ENCODE results near the gene MAP2K5. TPM values are rescaled to one million over a fixed set of nuclear protein-coding genes. Genes with fewer than 3 reads are reported as not detected.

MAP2K5 gene
- total RNA-seq, 1 donor from 2014 or later = 3.2 TPM

DNA sequence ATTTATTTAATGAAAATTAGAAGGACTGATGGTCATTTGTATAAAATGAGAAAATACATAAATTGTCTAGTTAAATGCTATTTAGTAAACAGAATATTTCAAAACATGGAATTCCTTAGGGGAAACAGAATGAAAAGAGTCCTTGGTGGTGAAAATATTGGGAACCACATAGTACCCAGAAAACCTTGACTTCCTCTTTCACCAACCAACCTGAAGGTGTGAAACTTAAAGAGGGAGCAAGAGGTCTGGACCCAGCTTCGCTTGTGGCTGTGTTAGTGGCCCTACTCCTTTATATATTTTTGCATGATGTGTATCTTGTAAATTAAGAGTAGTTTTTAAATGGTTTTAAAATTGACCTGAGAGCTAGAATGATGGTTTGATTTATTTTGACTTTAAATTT is 64.2 kb downstream of the MAP2K5 start:
- TF ChIP-seq, protein P1, sequence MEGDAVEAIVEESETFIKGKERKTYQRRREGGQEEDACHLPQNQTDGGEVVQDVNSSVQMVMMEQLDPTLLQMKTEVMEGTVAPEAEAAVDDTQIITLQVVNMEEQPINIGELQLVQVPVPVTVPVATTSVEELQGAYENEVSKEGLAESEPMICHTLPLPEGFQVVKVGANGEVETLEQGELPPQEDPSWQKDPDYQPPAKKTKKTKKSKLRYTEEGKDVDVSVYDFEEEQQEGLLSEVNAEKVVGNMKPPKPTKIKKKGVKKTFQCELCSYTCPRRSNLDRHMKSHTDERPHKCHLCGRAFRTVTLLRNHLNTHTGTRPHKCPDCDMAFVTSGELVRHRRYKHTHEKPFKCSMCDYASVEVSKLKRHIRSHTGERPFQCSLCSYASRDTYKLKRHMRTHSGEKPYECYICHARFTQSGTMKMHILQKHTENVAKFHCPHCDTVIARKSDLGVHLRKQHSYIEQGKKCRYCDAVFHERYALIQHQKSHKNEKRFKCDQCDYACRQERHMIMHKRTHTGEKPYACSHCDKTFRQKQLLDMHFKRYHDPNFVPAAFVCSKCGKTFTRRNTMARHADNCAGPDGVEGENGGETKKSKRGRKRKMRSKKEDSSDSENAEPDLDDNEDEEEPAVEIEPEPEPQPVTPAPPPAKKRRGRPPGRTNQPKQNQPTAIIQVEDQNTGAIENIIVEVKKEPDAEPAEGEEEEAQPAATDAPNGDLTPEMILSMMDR (conservative IDR thresholded peaks at IDR 0.05; ENCODE audit: low read depth, low read length) = no peak
- H3K4me3 ChIP-seq (ENCODE audit: low read depth, low read length) = no peak overlapping the region
- DNase-seq (ENCODE audit: low read depth) = no peak

GRCh38 chr15:67607329-67607728 is 64.8 kb downstream of the MAP2K5 start:
- TF ChIP-seq, protein P1 (conservative IDR thresholded peaks at IDR 0.05; ENCODE audit: low read depth, low read length) = no peak
- H3K4me3 ChIP-seq (ENCODE audit: low read depth, low read length) = no peak overlapping the region
- no peak for DNase-seq (ENCODE audit: low read depth)

- DNase-seq (ENCODE audit: low read depth) = no peak
- TF ChIP-seq, protein P1 (conservative IDR thresholded peaks at IDR 0.05; ENCODE audit: low read depth, low read length) = no peak
Measured at GRCh38 chr15:67607959-67608637, 65.6 kb downstream of the MAP2K5 start.

GRCh38 chr15:67608638-67608959 is 66.1 kb downstream of the MAP2K5 start:
- no peak overlapping the region for H3K4me3 ChIP-seq (ENCODE audit: low read depth, low read length)
- DNase-seq (ENCODE audit: low read depth) = no peak
- TF ChIP-seq, protein P1 (conservative IDR thresholded peaks at IDR 0.05; ENCODE audit: low read depth, low read length) = no peak

More at GRCh38 chr15:67607959-67608637, 65.6 kb downstream of the MAP2K5 start:
- H3K4me3 ChIP-seq (ENCODE audit: low read depth, low read length) = no peak overlapping the region

- TF ChIP-seq, protein P1 (conservative IDR thresholded peaks at IDR 0.05; ENCODE audit: low read depth, low read length) = no peak
- DNase-seq (ENCODE audit: low read depth) = no peak
- no peak overlapping the region for H3K4me3 ChIP-seq (ENCODE audit: low read depth, low read length)
Measured at GRCh38 chr15:67611370-67612369, 69.2 kb downstream of the MAP2K5 start.

- DNase-seq (ENCODE audit: low read depth) = no peak
- TF ChIP-seq, protein P1 (conservative IDR thresholded peaks at IDR 0.05; ENCODE audit: low read depth, low read length) = no peak
Measured at GRCh38 chr15:67613211-67613610, 70.7 kb downstream of the MAP2K5 start.

More at GRCh38 chr15:67613211-67613610, 70.7 kb downstream of the MAP2K5 start:
- H3K4me3 ChIP-seq (ENCODE audit: low read depth, low read length) = no peak overlapping the region

Measured in epithelial cell of proximal tubule (primary cell).